GM18867 (cell line): ENCODE data around the gene ZNF512B.
"Not testable (repeated sequence)": the region's sequence is repeated elsewhere in the genome, so short reads cannot be mapped to it uniquely, and the experiment has no call there.

ENCODE experiments used
- ATAC-seq: cut with Tn5 transposase; IDR thresholded peaks from one replicate; pipeline ENCODE4 v1.9.1; 2021; ENCODE audit warnings: mild to moderate bottlenecking, moderate library complexity; ENCODE audit not compliant: unreplicated experiment

The ZNF512B gene

DNA sequence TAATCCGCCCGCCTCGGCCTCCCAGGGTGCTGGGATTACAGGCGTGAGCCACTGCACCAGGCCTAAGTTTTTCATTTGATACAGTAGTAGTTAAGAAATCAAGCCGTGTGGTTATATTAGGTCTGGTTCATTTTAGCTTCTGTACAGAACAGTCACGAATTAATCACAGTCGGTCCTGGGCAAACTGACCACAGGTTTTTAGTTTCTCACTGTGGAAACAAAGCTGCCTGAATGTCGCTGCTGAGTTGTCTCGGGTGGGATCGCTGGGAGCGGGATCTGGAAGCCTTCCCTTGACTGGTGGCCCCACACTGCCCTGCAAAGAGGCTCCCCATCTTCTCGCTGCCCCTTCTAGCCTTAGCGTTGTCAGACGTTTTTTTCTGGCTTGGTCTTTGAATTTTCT is 32.1 kb downstream of the ZNF512B start:
- ATAC-seq, result no peak

GRCh38 chr20:63935447-63935846 is 34.3 kb downstream of the ZNF512B start:
- no peak for ATAC-seq

- ATAC-seq, result no peak
Measured at GRCh38 chr20:63934271-63935068, 35.3 kb downstream of the ZNF512B start.

- no peak for ATAC-seq
Measured at GRCh38 chr20:63933646-63934045, 36.1 kb downstream of the ZNF512B start.

GRCh38 chr20:63932606-63933160 is 37.0 kb downstream of the ZNF512B start:
- no peak for ATAC-seq

DNA sequence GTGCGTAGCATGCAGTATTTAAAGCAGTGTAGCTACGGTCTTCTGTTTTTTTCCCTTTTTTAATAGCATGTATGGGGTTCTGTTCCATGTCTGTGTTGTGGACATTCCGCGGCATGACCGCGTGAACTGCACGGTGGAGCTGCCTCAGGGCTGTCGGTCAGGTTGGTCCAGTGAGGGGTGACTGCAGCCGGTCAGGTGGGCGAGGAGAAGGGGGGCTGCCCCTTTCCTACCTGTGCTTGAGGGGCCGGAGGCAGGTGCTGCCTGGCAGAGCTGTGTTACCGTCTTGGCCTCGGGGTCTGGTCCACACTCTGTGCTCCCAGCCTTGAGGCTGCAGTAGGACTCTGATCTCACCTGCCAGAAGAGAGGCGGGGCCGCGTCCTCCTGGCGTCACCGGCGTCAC is 38.0 kb downstream of the ZNF512B start:
- no peak for ATAC-seq

- ATAC-seq, result no peak
Measured at GRCh38 chr20:63930971-63931553, 38.7 kb downstream of the ZNF512B start.

DNA sequence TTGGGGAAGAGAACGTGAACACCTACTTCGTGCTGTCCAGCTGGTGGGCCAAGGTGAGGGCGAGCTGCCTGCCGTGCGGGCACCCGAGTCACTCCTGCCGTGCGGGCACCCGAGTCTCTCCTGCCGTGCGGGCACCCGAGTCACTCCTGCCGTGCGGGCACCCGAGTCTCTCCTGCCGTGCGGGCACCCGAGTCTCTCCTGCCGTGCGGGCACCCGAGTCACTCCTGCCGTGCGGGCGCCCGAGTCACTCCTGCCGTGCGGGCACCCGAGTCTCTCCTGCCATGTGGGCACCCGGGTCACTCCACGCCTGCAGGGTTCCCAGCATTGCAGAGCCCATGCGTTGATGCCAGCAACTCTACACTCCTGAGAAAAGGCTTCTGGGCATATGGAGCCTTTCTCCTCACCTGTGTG is 40.3 kb downstream of the ZNF512B start:
- not testable (repeated sequence) for ATAC-seq

GRCh38 chr20:63929071-63929470 is 40.7 kb downstream of the ZNF512B start:
- ATAC-seq, result no peak

GRCh38 chr20:63926298-63926697 is 43.4 kb downstream of the ZNF512B start:
- ATAC-seq, result no peak

GRCh38 chr20:63924241-63924640 is 45.5 kb downstream of the ZNF512B start:
- ATAC-seq, result no peak

GRCh38 chr20:63923651-63924050 is 46.1 kb downstream of the ZNF512B start:
- ATAC-seq, result no peak

GRCh38 chr20:63920226-63920625 is 49.5 kb downstream of the ZNF512B start:
- no peak for ATAC-seq

GRCh38 chr20:63919130-63919529 is 50.6 kb downstream of the ZNF512B start:
- ATAC-seq, result no peak

- no peak for ATAC-seq
Measured at GRCh38 chr20:63917811-63918210, 51.9 kb downstream of the ZNF512B start.

- not testable (repeated sequence) for ATAC-seq
Measured at GRCh38 chr20:63916371-63916939, 53.3 kb downstream of the ZNF512B start.

GRCh38 chr20:63915471-63915870 is 54.3 kb downstream of the ZNF512B start:
- ATAC-seq, result no peak

DNA sequence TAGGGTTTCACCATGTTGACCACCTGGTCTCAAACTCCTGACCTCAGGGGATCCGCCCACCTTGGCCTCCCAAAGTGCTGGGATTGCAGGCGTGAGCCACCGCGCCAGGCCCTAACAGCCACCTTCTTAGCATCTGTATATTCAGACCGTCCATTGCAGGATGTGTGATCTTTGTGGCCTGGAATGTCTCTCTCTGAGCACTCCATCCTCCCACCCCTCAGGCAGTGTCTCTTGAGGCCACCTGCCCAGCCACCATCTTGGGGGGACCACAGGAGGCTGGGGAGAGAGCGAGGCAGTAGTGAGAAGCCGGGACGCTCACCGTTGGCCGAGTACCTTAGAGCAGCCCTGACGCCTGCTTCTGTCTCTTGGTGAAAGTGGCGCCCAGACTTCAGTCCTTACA is 56.0 kb downstream of the ZNF512B start:
- ATAC-seq, result no peak

GRCh38 chr20:63911176-63911575 is 58.6 kb downstream of the ZNF512B start:
- ATAC-seq, result no peak

GRCh38 chr20:63908008-63908682 is 61.6 kb downstream of the ZNF512B start:
- no peak for ATAC-seq
